ENCODE data around the gene HPCAL4.

The HPCAL4 gene

DNA sequence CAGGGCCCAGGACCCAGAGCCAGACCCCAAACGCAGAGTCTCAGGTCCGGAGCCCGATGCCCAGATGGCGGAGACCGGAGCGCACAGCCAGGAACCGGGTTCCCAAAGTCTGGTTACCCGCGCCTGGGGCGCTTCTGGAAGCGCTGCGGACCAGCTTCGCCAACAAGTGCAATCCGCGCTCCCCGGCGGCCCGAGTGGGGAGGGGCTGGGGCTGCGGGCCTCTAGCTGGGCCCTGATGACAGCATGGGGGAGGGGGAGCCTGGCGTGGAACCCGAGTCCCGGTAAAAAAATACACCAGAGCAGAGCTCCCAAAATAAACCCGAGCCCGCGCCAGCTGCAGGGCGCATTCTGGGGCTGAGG is 19.8 kb downstream of the HPCAL4 start:
- TF ChIP-seq, protein P1, sequence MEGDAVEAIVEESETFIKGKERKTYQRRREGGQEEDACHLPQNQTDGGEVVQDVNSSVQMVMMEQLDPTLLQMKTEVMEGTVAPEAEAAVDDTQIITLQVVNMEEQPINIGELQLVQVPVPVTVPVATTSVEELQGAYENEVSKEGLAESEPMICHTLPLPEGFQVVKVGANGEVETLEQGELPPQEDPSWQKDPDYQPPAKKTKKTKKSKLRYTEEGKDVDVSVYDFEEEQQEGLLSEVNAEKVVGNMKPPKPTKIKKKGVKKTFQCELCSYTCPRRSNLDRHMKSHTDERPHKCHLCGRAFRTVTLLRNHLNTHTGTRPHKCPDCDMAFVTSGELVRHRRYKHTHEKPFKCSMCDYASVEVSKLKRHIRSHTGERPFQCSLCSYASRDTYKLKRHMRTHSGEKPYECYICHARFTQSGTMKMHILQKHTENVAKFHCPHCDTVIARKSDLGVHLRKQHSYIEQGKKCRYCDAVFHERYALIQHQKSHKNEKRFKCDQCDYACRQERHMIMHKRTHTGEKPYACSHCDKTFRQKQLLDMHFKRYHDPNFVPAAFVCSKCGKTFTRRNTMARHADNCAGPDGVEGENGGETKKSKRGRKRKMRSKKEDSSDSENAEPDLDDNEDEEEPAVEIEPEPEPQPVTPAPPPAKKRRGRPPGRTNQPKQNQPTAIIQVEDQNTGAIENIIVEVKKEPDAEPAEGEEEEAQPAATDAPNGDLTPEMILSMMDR (IDR thresholded peaks at IDR 0.05; ENCODE audit: insufficient read depth, low read length, poor library complexity, severe bottlenecking), result no peak
- DNase-seq (ENCODE audit: extremely low read depth, insufficient read length), result no peak
- H3K4me3 ChIP-seq (replicated peaks; ENCODE audit: low read depth, low read length), result peak overlapping the region; percentile 61
- no peaks in the 10 kb centered on the region; the same call in 1 of the 2 replicates for H3K27me3 ChIP-seq (replicated peaks; ENCODE audit: control insufficient read depth, insufficient read depth, low read length)
- H3K36me3 ChIP-seq (ENCODE audit: control insufficient read depth, insufficient read depth, low read length), result no peaks in the 10 kb centered on the region

DNA sequence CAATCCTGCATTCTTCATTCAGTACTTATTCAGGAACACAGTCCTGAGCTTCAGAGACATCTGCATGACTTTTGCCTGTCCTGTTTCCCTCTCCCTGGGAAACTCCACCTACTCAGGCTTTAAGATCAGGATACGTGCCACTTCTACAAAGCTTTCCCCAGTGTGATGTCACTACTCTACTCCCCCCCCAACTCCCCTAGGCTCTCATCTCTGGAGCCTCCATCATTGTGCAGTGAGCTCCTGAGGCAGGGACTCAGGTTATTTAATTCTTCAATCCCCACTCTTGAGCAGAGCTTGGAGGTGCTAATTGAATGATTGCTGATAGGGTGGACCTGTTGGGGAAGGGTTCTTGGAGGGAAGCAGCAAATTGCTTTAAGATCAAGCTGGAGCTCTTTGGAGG is 20.5 kb downstream of the HPCAL4 start:
- no peak for DNase-seq (ENCODE audit: extremely low read depth, insufficient read length)
- no peaks in the 10 kb centered on the region for H3K36me3 ChIP-seq (ENCODE audit: control insufficient read depth, insufficient read depth, low read length)
- no peak overlapping the region for H3K4me3 ChIP-seq (replicated peaks; ENCODE audit: low read depth, low read length)
- TF ChIP-seq, protein P1 (IDR thresholded peaks at IDR 0.05; ENCODE audit: insufficient read depth, low read length, poor library complexity, severe bottlenecking), result no peak
- H3K27me3 ChIP-seq (replicated peaks; ENCODE audit: control insufficient read depth, insufficient read depth, low read length), result no peaks in the 10 kb centered on the region; the same call in 1 of the 2 replicates

DNA sequence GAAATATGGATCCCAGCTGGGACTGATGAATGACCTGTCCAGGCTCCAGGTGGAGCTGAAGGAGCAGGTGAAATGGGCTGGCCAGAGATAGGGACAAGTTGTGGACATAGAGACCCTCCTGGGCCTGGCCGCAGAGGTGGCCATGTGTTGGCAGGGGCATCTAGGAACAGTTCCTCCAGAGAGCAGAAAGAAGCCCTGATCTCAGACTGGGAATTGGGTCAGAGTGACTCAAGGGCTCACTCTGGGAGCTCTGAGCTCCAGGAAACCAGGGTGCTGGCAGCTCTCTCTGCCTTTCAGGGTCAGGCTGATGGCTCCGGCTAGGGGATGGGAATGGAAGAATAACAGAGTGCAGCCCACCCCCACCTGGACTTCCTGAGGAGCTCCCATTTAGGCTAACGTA is 22.3 kb downstream of the HPCAL4 start:
- Histone ChIP-seq H3K4me3 (replicated peaks; ENCODE audit: low read depth, low read length) (no peak overlapping the region), H3K36me3 (ENCODE audit: control insufficient read depth, insufficient read depth, low read length) (no peaks in the 10 kb centered on the region), H3K27me3 (replicated peaks; ENCODE audit: control insufficient read depth, insufficient read depth, low read length) (no peaks in the 10 kb centered on the region)
- no peak for DNase-seq (ENCODE audit: extremely low read depth, insufficient read length)
- TF ChIP-seq, protein P1 (IDR thresholded peaks at IDR 0.05; ENCODE audit: insufficient read depth, low read length, poor library complexity, severe bottlenecking), result no peak

DNA sequence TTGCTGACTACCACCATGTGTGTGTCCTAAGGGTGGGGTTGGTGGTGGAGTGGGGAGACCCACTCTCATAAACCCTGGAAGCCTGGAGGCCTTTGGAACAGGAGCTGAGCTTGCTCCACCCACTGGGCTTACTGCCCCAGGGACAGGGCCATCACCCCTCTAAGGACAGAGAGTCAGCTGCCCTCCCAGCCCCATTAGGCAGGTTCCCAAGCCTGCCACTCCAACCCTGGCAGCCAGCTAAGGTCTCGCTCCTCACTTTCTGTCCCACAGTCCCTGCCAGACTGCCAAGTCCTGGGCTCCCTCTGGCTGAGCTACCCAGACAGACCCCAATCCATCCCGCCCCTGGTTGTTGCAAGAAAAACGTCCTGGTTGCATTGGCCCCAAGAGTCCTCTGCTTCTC is 23.1 kb downstream of the HPCAL4 start:
- H3K27me3 ChIP-seq (replicated peaks; ENCODE audit: control insufficient read depth, insufficient read depth, low read length), result no peaks in the 10 kb centered on the region
- no peaks in the 10 kb centered on the region for H3K36me3 ChIP-seq (ENCODE audit: control insufficient read depth, insufficient read depth, low read length)
- DNase-seq (ENCODE audit: extremely low read depth, insufficient read length), result no peak
- no peak overlapping the region for H3K4me3 ChIP-seq (replicated peaks; ENCODE audit: low read depth, low read length)
- TF ChIP-seq, protein P1 (IDR thresholded peaks at IDR 0.05; ENCODE audit: insufficient read depth, low read length, poor library complexity, severe bottlenecking), result no peak

DNA sequence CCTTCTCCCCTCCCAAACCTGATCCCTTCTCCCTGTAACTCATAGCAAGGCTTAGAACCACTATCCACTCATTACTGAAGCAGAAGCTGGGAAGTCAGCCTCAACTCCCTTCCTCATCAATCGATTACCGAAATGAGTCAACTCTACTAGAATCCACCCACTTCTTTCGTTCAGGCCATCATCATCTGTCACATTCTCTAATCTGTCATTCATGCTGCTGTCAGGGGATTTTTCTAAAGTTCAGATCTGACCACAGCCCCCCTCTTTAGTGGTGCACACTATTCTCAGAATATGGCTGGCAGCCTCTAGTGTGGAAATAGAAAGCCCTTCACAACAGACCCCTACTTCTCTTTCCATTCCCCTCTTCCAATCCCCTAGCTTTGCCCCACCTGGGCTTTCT is 24.5 kb downstream of the HPCAL4 start:
- peak; percentile 76 for DNase-seq (ENCODE audit: extremely low read depth, insufficient read length)
- no peaks in the 10 kb centered on the region for H3K36me3 ChIP-seq (ENCODE audit: control insufficient read depth, insufficient read depth, low read length)
- H3K4me3 ChIP-seq (replicated peaks; ENCODE audit: low read depth, low read length), result no peak overlapping the region
- TF ChIP-seq, protein P1 (IDR thresholded peaks at IDR 0.05; ENCODE audit: insufficient read depth, low read length, poor library complexity, severe bottlenecking), result no peak
- no peaks in the 10 kb centered on the region for H3K27me3 ChIP-seq (replicated peaks; ENCODE audit: control insufficient read depth, insufficient read depth, low read length)

DNA sequence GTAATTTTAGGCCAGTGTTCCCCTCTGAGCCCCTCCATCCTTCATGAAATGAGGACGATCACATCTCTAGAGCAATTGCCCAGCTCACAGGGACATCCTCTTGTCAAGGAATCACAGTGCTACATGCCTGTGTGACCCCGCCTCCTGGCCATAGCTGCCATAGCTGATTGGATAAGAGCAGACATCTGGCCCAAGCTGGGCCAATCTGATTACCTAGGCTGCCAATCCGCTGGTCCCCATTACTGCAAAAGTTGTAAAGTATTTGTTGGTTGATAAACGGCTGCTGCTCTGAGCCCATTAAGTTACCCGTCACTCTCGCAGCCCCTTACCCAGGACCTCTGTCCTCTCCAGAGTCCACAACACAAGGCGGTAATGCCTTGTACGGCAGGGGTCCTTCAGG is 27.7 kb downstream of the HPCAL4 start:
- Histone ChIP-seq H3K4me3 (replicated peaks; ENCODE audit: low read depth, low read length) (no peak overlapping the region), H3K36me3 (ENCODE audit: control insufficient read depth, insufficient read depth, low read length) (no peaks in the 10 kb centered on the region), H3K27me3 (replicated peaks; ENCODE audit: control insufficient read depth, insufficient read depth, low read length) (no peaks in the 10 kb centered on the region)
- DNase-seq (ENCODE audit: extremely low read depth, insufficient read length), result no peak
- TF ChIP-seq, protein P1 (IDR thresholded peaks at IDR 0.05; ENCODE audit: insufficient read depth, low read length, poor library complexity, severe bottlenecking), result no peak
